Memory B cell (primary cell): Measurements from ENCODE around the gene FXR2.
A peak's percentile ranks its signal among the peaks of the same experiment; 100 is the strongest.

Experiments used
- ATAC-seq: fragments of 150-1000 bp; cut with Tn5 transposase; 2 replicates; pipeline ENCODE4 v1.10.0; 2021; ENCODE audit warnings: low read depth, mild to moderate bottlenecking, moderate library complexity
- DNase-seq, 2 donors: peaks; one replicate each; pipeline ENCODE4 v3.0.0; 2022; ENCODE audit warnings: low spot score in 2 of 2
- H3K27ac Mint-ChIP-seq: one replicate; pipeline ENCODE4 v1.8.0; 2022; ENCODE audit warnings: mild to moderate bottlenecking, moderate library complexity, mixed read lengths
- H3K27me3 Mint-ChIP-seq: one replicate; pipeline ENCODE4 v1.8.0; 2022; ENCODE audit warnings: mixed read lengths
- H3K36me3 Mint-ChIP-seq: one replicate; pipeline ENCODE4 v1.8.0; 2022; ENCODE audit warnings: mild to moderate bottlenecking, mixed read lengths
- H3K4me1 Mint-ChIP-seq: one replicate; pipeline ENCODE4 v1.8.0; 2022; ENCODE audit warnings: mixed read lengths
- H3K4me3 Mint-ChIP-seq: one replicate; pipeline ENCODE4 v1.8.0; 2022; ENCODE audit warnings: mild to moderate bottlenecking, moderate library complexity, mixed read lengths
- H3K9me3 Mint-ChIP-seq: one replicate; pipeline ENCODE4 v1.8.0; 2022; ENCODE audit warnings: mixed read lengths

FXR2 gene

GRCh38 chr17:7588553-7589203 is 26.0 kb downstream of the FXR2 start:
- DNase-seq, result no peak
- no peak overlapping the region for H3K4me3 Mint-ChIP-seq
- no peak overlapping the region for H3K27ac Mint-ChIP-seq
- H3K9me3 Mint-ChIP-seq, result no peaks in the 10 kb centered on the region
- no peak for ATAC-seq
- H3K27me3 Mint-ChIP-seq, result no peaks in the 10 kb centered on the region
- H3K36me3 Mint-ChIP-seq, result peaks cover 24% of the 10 kb centered on the region
- peaks cover 8% of the 10 kb centered on the region for H3K4me1 Mint-ChIP-seq

- H3K36me3 Mint-ChIP-seq, result peaks cover 17% of the 10 kb centered on the region
- no peak for ATAC-seq
- no peaks in the 10 kb centered on the region for H3K9me3 Mint-ChIP-seq
- DNase-seq, result no peak
- H3K27me3 Mint-ChIP-seq, result no peaks in the 10 kb centered on the region
- no peak overlapping the region for H3K27ac Mint-ChIP-seq
- peaks cover 8% of the 10 kb centered on the region for H3K4me1 Mint-ChIP-seq
- no peak overlapping the region for H3K4me3 Mint-ChIP-seq
Observed at GRCh38 chr17:7587420-7588151, 27.1 kb downstream of the FXR2 start.

- Mint-ChIP-seq H3K36me3 (peaks cover 14% of the 10 kb centered on the region), H3K27ac (no peak overlapping the region), H3K9me3 (no peaks in the 10 kb centered on the region), H3K4me3 (no peak overlapping the region), H3K4me1 (peaks cover 13% of the 10 kb centered on the region), H3K27me3 (no peaks in the 10 kb centered on the region)
- ATAC-seq, result no peak
- no peak for DNase-seq
Observed at GRCh38 chr17:7586673-7587419, 27.9 kb downstream of the FXR2 start.

GRCh38 chr17:7583253-7584109 is 31.2 kb downstream of the FXR2 start, which contains the start of gene MPDU1:
Gene MPDU1, plus strand, starts transcription at chr17:7583852. Its CDS starts 11 bp downstream, at chr17:7583863.
- ATAC-seq, result peak; percentile 79

GRCh38 chr17:7582396-7583252 is 32.1 kb downstream of the FXR2 start:
- H3K4me3 Mint-ChIP-seq, result peak overlapping the region; percentile 93
- ATAC-seq, result no peak
- H3K4me1 Mint-ChIP-seq, result peaks cover 45% of the 10 kb centered on the region
- no peaks in the 10 kb centered on the region for H3K9me3 Mint-ChIP-seq
- peaks cover 10% of the 10 kb centered on the region for H3K36me3 Mint-ChIP-seq
- no peaks in the 10 kb centered on the region for H3K27me3 Mint-ChIP-seq
- H3K27ac Mint-ChIP-seq, result peak overlapping the region; percentile 98
- DNase-seq, result no peak

More at GRCh38 chr17:7583253-7584109, 31.2 kb downstream of the FXR2 start, which contains the start of gene MPDU1:
- H3K27ac Mint-ChIP-seq, result peak within 1 kb of the TSS; percentile 98
- H3K4me3 Mint-ChIP-seq, result peak within 1 kb of the TSS; percentile 93
- H3K4me1 Mint-ChIP-seq, result peaks cover 42% of the 10 kb centered on the region
- peaks cover 9% of the 10 kb centered on the region for H3K36me3 Mint-ChIP-seq
- peak; percentile 89 to 93 for DNase-seq
- H3K27me3 Mint-ChIP-seq, result no peaks in the 10 kb centered on the region
- no peaks in the 10 kb centered on the region for H3K9me3 Mint-ChIP-seq

- Mint-ChIP-seq H3K27ac (peak overlapping the region; percentile 64), H3K4me3 (peak overlapping the region; percentile 69), H3K4me1 (peaks cover 45% of the 10 kb centered on the region), H3K9me3 (no peaks in the 10 kb centered on the region), H3K27me3 (no peaks in the 10 kb centered on the region), H3K36me3 (peaks cover 17% of the 10 kb centered on the region)
- ATAC-seq (no peak), DNase-seq (no peak)
Observed at GRCh38 chr17:7580604-7581575, 33.8 kb downstream of the FXR2 start.

GRCh38 chr17:7579834-7580603 is 34.7 kb downstream of the FXR2 start:
- peak overlapping the region; percentile 69 for H3K4me3 Mint-ChIP-seq
- H3K27me3 Mint-ChIP-seq, result no peaks in the 10 kb centered on the region
- H3K4me1 Mint-ChIP-seq, result peaks cover 48% of the 10 kb centered on the region
- ATAC-seq, result no peak
- H3K27ac Mint-ChIP-seq, result peak overlapping the region; percentile 64
- DNase-seq, result no peak
- no peaks in the 10 kb centered on the region for H3K9me3 Mint-ChIP-seq
- peaks cover 18% of the 10 kb centered on the region for H3K36me3 Mint-ChIP-seq

GRCh38 chr17:7579001-7579833 is 35.5 kb downstream of the FXR2 start, which contains the start of gene CD68:
Gene CD68, plus strand, starts transcription at chr17:7579638. Its CDS starts 40 bp downstream, at chr17:7579678.
- Mint-ChIP-seq H3K4me3 (peak within 1 kb of the TSS; percentile 69), H3K27ac (peak within 1 kb of the TSS; percentile 64), H3K9me3 (no peaks in the 10 kb centered on the region), H3K36me3 (peaks cover 23% of the 10 kb centered on the region), H3K27me3 (no peaks in the 10 kb centered on the region), H3K4me1 (peaks cover 49% of the 10 kb centered on the region)
- peak; percentile 66 for ATAC-seq
- DNase-seq, result peak in 1 of 2 donors; percentile 62

- no peaks in the 10 kb centered on the region for H3K9me3 Mint-ChIP-seq
- peaks cover 53% of the 10 kb centered on the region for H3K4me1 Mint-ChIP-seq
- ATAC-seq, result no peak
- H3K27me3 Mint-ChIP-seq, result no peaks in the 10 kb centered on the region
- H3K36me3 Mint-ChIP-seq, result peaks cover 28% of the 10 kb centered on the region
- H3K27ac Mint-ChIP-seq, result peak overlapping the region; percentile 63
- H3K4me3 Mint-ChIP-seq, result no peak overlapping the region
- DNase-seq, result no peak
Observed at GRCh38 chr17:7577327-7578199, 37.1 kb downstream of the FXR2 start.

GRCh38 chr17:7576432-7576937 is 38.2 kb downstream of the FXR2 start:
- no peak for DNase-seq
- H3K27ac Mint-ChIP-seq, result peak overlapping the region; percentile 72
- H3K36me3 Mint-ChIP-seq, result peaks cover 28% of the 10 kb centered on the region
- H3K4me3 Mint-ChIP-seq, result no peak overlapping the region
- H3K27me3 Mint-ChIP-seq, result no peaks in the 10 kb centered on the region
- H3K4me1 Mint-ChIP-seq, result peaks cover 52% of the 10 kb centered on the region
- no peak for ATAC-seq
- H3K9me3 Mint-ChIP-seq, result no peaks in the 10 kb centered on the region
